ENCODE data around the gene ATG14.

Gene ATG14

GRCh38 chr14:55382483-55382882, 29.1 kb downstream of the ATG14 start:
- no peaks in the 10 kb centered on the region for H3K27me3 Mint-ChIP-seq (ENCODE audit: low read depth, poor library complexity)
- no peak for TF ChIP-seq CTCF (IDR thresholded peaks at IDR 0.05)
- H3K4me1 Mint-ChIP-seq, result no peaks in the 10 kb centered on the region
- H3K4me3 Mint-ChIP-seq, result no peak overlapping the region
- no peak overlapping the region for H3K27ac Mint-ChIP-seq
- H3K36me3 Mint-ChIP-seq (ENCODE audit: low read depth), result peaks cover 41% of the 10 kb centered on the region
- DNase-seq, result no peak
- H3K9me3 Mint-ChIP-seq, result no peaks in the 10 kb centered on the region

GRCh38 chr14:55381561-55381960, 30.1 kb downstream of the ATG14 start:
- H3K4me3 Mint-ChIP-seq, result no peak overlapping the region
- no peak overlapping the region for H3K27ac Mint-ChIP-seq

GRCh38 chr14:55381040-55381439, 30.6 kb downstream of the ATG14 start:
- peak overlapping the region; percentile 33 for H3K27ac Mint-ChIP-seq
- H3K36me3 Mint-ChIP-seq (ENCODE audit: low read depth), result peaks cover 54% of the 10 kb centered on the region
- H3K9me3 Mint-ChIP-seq, result no peaks in the 10 kb centered on the region
- H3K27me3 Mint-ChIP-seq (ENCODE audit: low read depth, poor library complexity), result no peaks in the 10 kb centered on the region
- H3K4me3 Mint-ChIP-seq, result no peak overlapping the region
- TF ChIP-seq CTCF (IDR thresholded peaks at IDR 0.05), result no peak
- no peaks in the 10 kb centered on the region for H3K4me1 Mint-ChIP-seq
- no peak for DNase-seq

More at GRCh38 chr14:55381561-55381960, 30.1 kb downstream of the ATG14 start:
- no peak for TF ChIP-seq CTCF (IDR thresholded peaks at IDR 0.05)
- H3K4me1 Mint-ChIP-seq, result no peaks in the 10 kb centered on the region
- peaks cover 50% of the 10 kb centered on the region for H3K36me3 Mint-ChIP-seq (ENCODE audit: low read depth)
- no peaks in the 10 kb centered on the region for H3K9me3 Mint-ChIP-seq
- H3K27me3 Mint-ChIP-seq (ENCODE audit: low read depth, poor library complexity), result no peaks in the 10 kb centered on the region
- DNase-seq, result no peak

GRCh38 chr14:55377236-55377635, 34.4 kb downstream of the ATG14 start:
- DNase-seq, result no peak
- no peak overlapping the region for H3K4me3 Mint-ChIP-seq
- TF ChIP-seq CTCF (IDR thresholded peaks at IDR 0.05), result no peak
- peaks cover 6% of the 10 kb centered on the region for H3K4me1 Mint-ChIP-seq
- H3K9me3 Mint-ChIP-seq, result no peaks in the 10 kb centered on the region
- no peak overlapping the region for H3K27ac Mint-ChIP-seq
- peaks cover 74% of the 10 kb centered on the region for H3K36me3 Mint-ChIP-seq (ENCODE audit: low read depth)
- peaks cover 4% of the 10 kb centered on the region for H3K27me3 Mint-ChIP-seq (ENCODE audit: low read depth, poor library complexity)

GRCh38 chr14:55374771-55375170, 36.9 kb downstream of the ATG14 start:
- Mint-ChIP-seq H3K36me3 (ENCODE audit: low read depth) (peaks cover 74% of the 10 kb centered on the region), H3K4me3 (no peak overlapping the region), H3K27ac (no peak overlapping the region), H3K9me3 (no peaks in the 10 kb centered on the region), H3K4me1 (peaks cover 12% of the 10 kb centered on the region), H3K27me3 (ENCODE audit: low read depth, poor library complexity) (peaks cover 4% of the 10 kb centered on the region)
- no peak for DNase-seq
- TF ChIP-seq CTCF (IDR thresholded peaks at IDR 0.05), result no peak

- peaks cover 81% of the 10 kb centered on the region for H3K36me3 Mint-ChIP-seq (ENCODE audit: low read depth)
- H3K4me1 Mint-ChIP-seq, result peaks cover 12% of the 10 kb centered on the region
- peaks cover 4% of the 10 kb centered on the region for H3K27me3 Mint-ChIP-seq (ENCODE audit: low read depth, poor library complexity)
- H3K9me3 Mint-ChIP-seq, result no peaks in the 10 kb centered on the region
- DNase-seq, result no peak
- H3K27ac Mint-ChIP-seq, result no peak overlapping the region
- H3K4me3 Mint-ChIP-seq, result no peak overlapping the region
- no peak for TF ChIP-seq CTCF (IDR thresholded peaks at IDR 0.05)
Observed at GRCh38 chr14:55373784-55374705, 37.6 kb downstream of the ATG14 start.

Data from nephron progenitor cell (in vitro differentiated cells).